ENCODE data around the gene AIFM1. TPM values are rescaled to one million over a fixed set of nuclear protein-coding genes. Genes with fewer than 3 reads are reported as not detected.

AIFM1 gene
- total and polyA plus RNA-seq, 10 donors = 13.4 to 27.1 (median 22.5) TPM

- no peak overlapping the region for H3K4me3 ChIP-seq
- no peak for DNase-seq
- intact Hi-C loops (cut with DNase I; ENCODE audit: low total_unique reads) = no loop called here
- peaks cover 3 to 70% (median 34%) of the 10 kb centered on the region in 6 donors for H3K4me1 ChIP-seq
- 72 to 100% (median 87%) methylated on average over 2 of the region's 2 CpGs for WGBS, 5 donors
- peaks cover 0 to 5% (median 0%) of the 10 kb centered on the region in 7 donors for H3K27me3 ChIP-seq (replicated peaks in 1 of 7)
- no peaks in the 10 kb centered on the region for H3K36me3 ChIP-seq
- no peak for TF ChIP-seq CTCF (IDR thresholded peaks at IDR 0.05 in 8 of 11, conservative IDR thresholded peaks at IDR 0.05 in 3 of 11)
- no peak for TF ChIP-seq POLR2AphosphoS5 (IDR thresholded peaks at IDR 0.05)
- no peak for TF ChIP-seq POLR2A (IDR thresholded peaks at IDR 0.05)
- peak overlapping the region in 3 of 8 donors; percentile 64 to 82 (median 76) for H3K27ac ChIP-seq
- H3K9me3 ChIP-seq = no peaks in the 10 kb centered on the region
Measured at GRCh38 chrX:130174937-130175336, 9.3 kb upstream of the AIFM1 start.

GRCh38 chrX:130174045-130174704 lies 8.5 kb upstream of the AIFM1 start:
- no peak for TF ChIP-seq CTCF (IDR thresholded peaks at IDR 0.05 in 8 of 11, conservative IDR thresholded peaks at IDR 0.05 in 3 of 11)
- peak in 2 of 3 donors; percentile 17 to 19 for TF ChIP-seq POLR2AphosphoS5 (IDR thresholded peaks at IDR 0.05)
- no peak for TF ChIP-seq POLR2A (IDR thresholded peaks at IDR 0.05)
- Histone ChIP-seq H3K27me3 (replicated peaks in 1 of 7) (peaks cover 0 to 5% (median 0%) of the 10 kb centered on the region in 7 donors), H3K4me3 (peak overlapping the region in 1 of 8 donors; percentile 82), H3K9me3 (no peaks in the 10 kb centered on the region), H3K4me1 (peaks cover 3 to 70% (median 34%) of the 10 kb centered on the region in 6 donors), H3K36me3 (no peaks in the 10 kb centered on the region), H3K27ac (peak overlapping the region in 7 of 8 donors; percentile 64 to 82 (median 72))
- DNase-seq = no peak
- intact Hi-C loops (cut with DNase I; ENCODE audit: low total_unique reads) = no loop called here
- 44 to 66% (median 63%) methylated on average over 5 to 10 of the region's 10 CpGs for WGBS, 5 donors

GRCh38 chrX:130173190-130173895 lies 7.7 kb upstream of the AIFM1 start:
- H3K4me1 ChIP-seq = peaks cover 3 to 70% (median 34%) of the 10 kb centered on the region in 6 donors
- no peaks in the 10 kb centered on the region for H3K9me3 ChIP-seq
- peak; percentile 72 for DNase-seq
- TF ChIP-seq CTCF (IDR thresholded peaks at IDR 0.05 in 8 of 11, conservative IDR thresholded peaks at IDR 0.05 in 3 of 11) (no peak), POLR2A (IDR thresholded peaks at IDR 0.05) (no peak), POLR2AphosphoS5 (IDR thresholded peaks at IDR 0.05) (peak in 1 of 3 donors; percentile 56)
- WGBS, 5 donors = 5 to 37% (median 13%) methylated on average over 7 of the region's 7 CpGs
- no peaks in the 10 kb centered on the region for H3K36me3 ChIP-seq
- H3K27ac ChIP-seq = peak overlapping the region in 7 of 8 donors; percentile 64 to 82 (median 72)
- intact Hi-C loops (cut with DNase I; ENCODE audit: low total_unique reads) = no loop called here
- H3K27me3 ChIP-seq (replicated peaks in 1 of 7) = peaks cover 0 to 5% (median 0%) of the 10 kb centered on the region in 7 donors
- peak overlapping the region in 6 of 8 donors; percentile 52 to 82 (median 58) for H3K4me3 ChIP-seq
